NCI-H2029 treated with DMSO at 0.1 percent for 48 hours (cell line): ENCODE results near the gene GRID2.
"Not testable (repeated sequence)": the region's sequence is repeated elsewhere in the genome, so short reads cannot be mapped to it uniquely, and the experiment has no call there.

Experiments used
- DNase-seq: peaks from one replicate; lab custom pipeline; 2025; lab: John Stamatoyannopoulos, UW

The GRID2 gene

GRCh38 chr4:92444143-92444843 lies 140.5 kb downstream of the GRID2 start:
- DNase-seq, result not testable (repeated sequence)

GRCh38 chr4:92445127-92445526 lies 141.4 kb downstream of the GRID2 start:
- DNase-seq, result no peak

GRCh38 chr4:92447255-92447905 lies 143.6 kb downstream of the GRID2 start:
- DNase-seq, result no peak

GRCh38 chr4:92448176-92448575 lies 144.4 kb downstream of the GRID2 start:
- DNase-seq, result not testable (repeated sequence)

GRCh38 chr4:92450694-92451093 lies 146.9 kb downstream of the GRID2 start:
- DNase-seq, result no peak

- DNase-seq, result no peak
Observed at GRCh38 chr4:92451782-92452181, 148.0 kb downstream of the GRID2 start.

GRCh38 chr4:92452383-92452782 lies 148.6 kb downstream of the GRID2 start:
- not testable (repeated sequence) for DNase-seq

GRCh38 chr4:92455329-92455839 lies 151.6 kb downstream of the GRID2 start:
- DNase-seq, result no peak

- no peak for DNase-seq
Observed at GRCh38 chr4:92455951-92456350, 152.2 kb downstream of the GRID2 start.

- DNase-seq, result no peak
Observed at GRCh38 chr4:92461732-92462131, 158.0 kb downstream of the GRID2 start.

- no peak for DNase-seq
Observed at GRCh38 chr4:92477298-92477697, 173.5 kb downstream of the GRID2 start.

GRCh38 chr4:92483341-92483740 lies 179.6 kb downstream of the GRID2 start:
- no peak for DNase-seq

GRCh38 chr4:92488496-92488895 lies 184.7 kb downstream of the GRID2 start:
- no peak for DNase-seq

GRCh38 chr4:92497141-92497540 lies 193.4 kb downstream of the GRID2 start:
- no peak for DNase-seq

GRCh38 chr4:92501456-92501855 lies 197.7 kb downstream of the GRID2 start:
- no peak for DNase-seq

- DNase-seq, result no peak
Observed at GRCh38 chr4:92506933-92507332, 203.2 kb downstream of the GRID2 start.

GRCh38 chr4:92514627-92515026 lies 210.9 kb downstream of the GRID2 start:
- DNase-seq, result no peak

GRCh38 chr4:92516450-92516849 lies 212.7 kb downstream of the GRID2 start:
- no peak for DNase-seq

- DNase-seq, result no peak
Observed at GRCh38 chr4:92519727-92520126, 216.0 kb downstream of the GRID2 start.

- DNase-seq, result no peak
Observed at GRCh38 chr4:92520563-92520962, 216.8 kb downstream of the GRID2 start.

GRCh38 chr4:92521941-92522340 lies 218.2 kb downstream of the GRID2 start:
- DNase-seq, result no peak

- DNase-seq, result no peak
Observed at GRCh38 chr4:92522356-92522755, 218.6 kb downstream of the GRID2 start.

GRCh38 chr4:92524131-92524530 lies 220.4 kb downstream of the GRID2 start:
- DNase-seq, result no peak

GRCh38 chr4:92528541-92528940 lies 224.8 kb downstream of the GRID2 start:
- DNase-seq, result no peak
